Suprapubic skin (tissue), 4 donors: ENCODE data around the gene ENO1.

ENCODE experiments used
- EP300 ChIP-seq: sonication (generic); formaldehyde crosslinking; IDR thresholded peaks from one replicate; pipeline ENCODE4 v1.6.1; 2017; ENCODE audit warnings: antibody characterized with exemption
- POLR2A ChIP-seq, 2 donors: fragments of 450-650 bp; IDR thresholded peaks; one replicate each; pipeline ENCODE4 v1.6.1; 2017; ENCODE audit warnings: antibody characterized with exemption in 2 of 2, mild to moderate bottlenecking in 2 of 2, moderate library complexity in 2 of 2
- POLR2AphosphoS5 ChIP-seq, 3 donors: sonication (generic); formaldehyde crosslinking; IDR thresholded peaks; one replicate each; pipeline ENCODE4 v1.6.1; 2017; ENCODE audit warnings: antibody characterized with exemption in 3 of 3
- TF ChIP-seq, protein P1 (sequence below), 2 donors: fragments of 200-600 bp in 1 of 2; fragments of 450-650 bp in 1 of 2; sonication (generic) in 1 of 2; IDR thresholded peaks; one replicate each; pipeline ENCODE4 v1.5.1; 2016 to 2019; ENCODE audit warnings: antibody characterized with exemption in 2 of 2, mild to moderate bottlenecking in 1 of 2, moderate library complexity in 1 of 2

DNA sequence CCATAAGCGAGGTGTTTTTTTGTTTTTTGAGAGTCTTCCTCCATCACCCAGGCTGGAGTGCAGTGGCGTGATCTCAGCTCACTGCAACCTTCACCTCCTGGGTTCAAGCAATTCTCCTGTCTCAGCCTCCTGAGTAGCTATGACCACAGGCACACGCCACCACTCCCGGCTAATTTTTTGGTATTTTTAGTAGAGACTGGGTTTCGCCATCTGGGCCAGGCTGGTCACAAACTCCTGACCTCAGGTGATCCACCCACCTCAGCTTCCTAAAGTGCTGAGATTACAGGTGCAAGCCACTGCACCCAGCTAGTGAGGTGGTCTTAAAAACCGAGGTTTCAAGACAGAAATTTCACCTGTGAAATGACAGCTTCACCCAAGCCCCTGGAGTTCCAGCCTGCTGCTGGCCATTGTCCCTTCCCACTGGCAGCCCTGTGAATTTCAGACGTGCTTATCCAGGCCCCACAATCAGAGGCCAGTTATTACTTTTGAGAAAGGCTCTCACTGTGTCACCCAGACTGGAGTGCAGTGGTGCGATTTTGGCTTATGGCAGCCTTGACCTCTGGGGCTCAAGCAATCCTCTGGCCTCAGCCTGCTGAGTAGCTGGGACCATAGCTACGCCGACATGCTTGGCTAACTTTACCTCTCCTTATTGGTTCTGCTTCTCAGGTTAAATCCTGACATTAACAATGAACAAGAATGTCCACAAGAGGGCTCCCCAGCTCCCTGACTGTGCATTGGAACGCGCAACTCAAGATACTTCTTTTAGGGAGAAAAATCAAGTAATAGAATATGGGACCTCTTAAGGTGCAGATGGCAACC is 19.4 kb downstream of the ENO1 start:
- TF ChIP-seq, protein P1, sequence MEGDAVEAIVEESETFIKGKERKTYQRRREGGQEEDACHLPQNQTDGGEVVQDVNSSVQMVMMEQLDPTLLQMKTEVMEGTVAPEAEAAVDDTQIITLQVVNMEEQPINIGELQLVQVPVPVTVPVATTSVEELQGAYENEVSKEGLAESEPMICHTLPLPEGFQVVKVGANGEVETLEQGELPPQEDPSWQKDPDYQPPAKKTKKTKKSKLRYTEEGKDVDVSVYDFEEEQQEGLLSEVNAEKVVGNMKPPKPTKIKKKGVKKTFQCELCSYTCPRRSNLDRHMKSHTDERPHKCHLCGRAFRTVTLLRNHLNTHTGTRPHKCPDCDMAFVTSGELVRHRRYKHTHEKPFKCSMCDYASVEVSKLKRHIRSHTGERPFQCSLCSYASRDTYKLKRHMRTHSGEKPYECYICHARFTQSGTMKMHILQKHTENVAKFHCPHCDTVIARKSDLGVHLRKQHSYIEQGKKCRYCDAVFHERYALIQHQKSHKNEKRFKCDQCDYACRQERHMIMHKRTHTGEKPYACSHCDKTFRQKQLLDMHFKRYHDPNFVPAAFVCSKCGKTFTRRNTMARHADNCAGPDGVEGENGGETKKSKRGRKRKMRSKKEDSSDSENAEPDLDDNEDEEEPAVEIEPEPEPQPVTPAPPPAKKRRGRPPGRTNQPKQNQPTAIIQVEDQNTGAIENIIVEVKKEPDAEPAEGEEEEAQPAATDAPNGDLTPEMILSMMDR (IDR thresholded peaks at IDR 0.05) = peak; percentile 33 to 51
- TF ChIP-seq POLR2AphosphoS5 (IDR thresholded peaks at IDR 0.05) (no peak), POLR2A (IDR thresholded peaks at IDR 0.05) (no peak), EP300 (no peak)
